GM21528 (cell line): Measurements from ENCODE around the gene SEPTIN6.
"Not testable (repeated sequence)": the region's sequence is repeated elsewhere in the genome, so short reads cannot be mapped to it uniquely, and the experiment has no call there.

Source experiments
- ATAC-seq: cut with Tn5 transposase; IDR thresholded peaks from one replicate; pipeline ENCODE4 v1.9.1; 2021; ENCODE audit warnings: mild to moderate bottlenecking, moderate library complexity; ENCODE audit not compliant: unreplicated experiment, low FRiP score

SEPTIN6 gene

DNA sequence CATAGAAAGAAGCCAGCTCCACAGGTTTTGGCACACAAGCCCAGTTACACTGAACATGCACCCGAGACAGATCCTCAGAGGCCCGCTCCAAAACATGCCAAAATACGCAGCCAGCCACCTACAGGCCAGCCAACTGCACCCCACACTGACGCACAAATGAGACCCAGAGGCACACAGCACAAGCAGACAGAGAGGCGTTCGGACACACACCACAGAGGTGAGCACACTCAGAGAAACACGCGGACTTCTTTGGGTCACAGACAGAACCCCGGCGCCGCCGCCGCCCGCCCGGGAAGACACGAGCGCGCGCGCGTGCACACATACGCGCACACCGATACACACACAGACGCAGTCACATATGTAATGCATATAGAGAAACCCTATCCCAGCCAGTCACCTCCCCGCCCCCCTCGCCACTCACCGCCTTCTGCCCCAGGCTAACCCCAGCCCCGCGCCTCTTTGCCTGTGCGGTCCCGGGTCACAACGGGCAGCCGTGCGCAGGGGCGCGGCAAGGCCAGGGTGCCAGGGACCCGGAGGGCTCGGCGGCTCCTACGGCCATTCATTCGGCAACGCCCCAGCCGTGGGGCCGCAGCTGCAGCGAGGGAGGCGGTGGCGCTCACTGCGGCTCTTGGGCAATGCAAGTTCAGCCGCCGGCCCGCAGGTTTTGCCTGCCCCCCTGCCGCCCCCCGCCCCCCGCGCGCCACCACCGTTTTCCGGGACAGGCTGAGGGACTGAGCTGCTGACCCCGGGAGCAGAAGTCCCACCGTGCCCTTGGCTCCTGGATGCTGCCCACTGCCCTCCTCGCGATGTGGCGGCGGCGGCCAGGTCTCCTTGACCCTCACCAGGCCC is 553 bp downstream of the SEPTIN6 start:
- no peak for ATAC-seq

- ATAC-seq, result no peak
Observed at GRCh38 chrX:119690921-119691716, 1.8 kb downstream of the SEPTIN6 start.

DNA sequence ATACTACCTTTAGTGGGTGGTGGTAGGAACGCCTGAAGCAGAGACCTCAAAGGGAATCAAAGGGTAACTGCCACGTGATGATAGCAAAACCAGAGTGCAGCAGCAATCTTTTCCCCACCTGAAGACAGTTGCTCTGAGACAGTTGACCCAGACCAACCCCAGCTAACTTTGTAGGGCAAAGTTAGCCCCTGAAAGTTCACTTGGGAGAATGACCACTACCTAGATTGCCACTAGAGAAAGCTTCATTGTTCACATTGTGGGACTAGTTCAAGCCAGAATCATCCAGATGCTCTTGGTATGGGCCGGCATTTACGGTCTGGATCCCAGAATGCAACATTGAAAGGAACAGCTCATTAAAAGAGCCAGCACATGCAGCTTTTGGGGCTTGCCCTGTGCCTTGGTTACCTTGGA is 4.1 kb downstream of the SEPTIN6 start:
- ATAC-seq, result no peak

DNA sequence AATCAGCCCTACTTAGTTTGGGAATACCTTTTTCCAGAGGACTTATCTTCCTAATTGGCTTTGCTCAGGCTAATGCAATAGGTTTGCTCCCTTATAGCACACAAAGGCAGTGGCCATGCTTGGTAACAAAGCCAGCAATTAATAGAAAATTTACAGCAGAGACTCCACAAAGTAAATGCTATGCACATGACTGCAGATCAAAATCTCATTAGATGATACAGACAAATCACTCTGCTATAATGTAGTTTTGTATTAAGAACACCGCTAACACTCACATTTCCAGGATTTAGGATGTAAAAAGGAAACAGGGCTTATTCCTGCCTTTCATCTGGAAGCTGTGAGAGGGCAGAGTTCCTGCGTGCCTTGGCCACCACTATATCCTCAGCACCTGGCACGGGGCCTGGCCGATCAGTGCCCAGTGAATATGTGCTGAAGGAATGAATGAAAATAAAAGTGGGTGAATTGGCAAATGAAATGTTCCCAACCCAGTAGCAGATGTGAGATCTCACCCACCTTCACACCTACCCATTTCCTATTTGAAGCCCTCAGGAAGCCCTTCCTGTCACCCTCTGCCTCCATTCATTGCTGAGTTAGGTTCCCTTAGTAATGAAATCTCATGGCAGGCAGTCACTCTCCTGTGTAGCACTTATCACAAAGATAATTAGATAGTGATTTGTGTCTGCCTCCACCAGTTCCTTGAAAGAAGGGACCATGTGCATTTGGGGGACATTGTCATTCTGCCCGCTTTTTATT is 5.1 kb downstream of the SEPTIN6 start:
- ATAC-seq, result no peak

DNA sequence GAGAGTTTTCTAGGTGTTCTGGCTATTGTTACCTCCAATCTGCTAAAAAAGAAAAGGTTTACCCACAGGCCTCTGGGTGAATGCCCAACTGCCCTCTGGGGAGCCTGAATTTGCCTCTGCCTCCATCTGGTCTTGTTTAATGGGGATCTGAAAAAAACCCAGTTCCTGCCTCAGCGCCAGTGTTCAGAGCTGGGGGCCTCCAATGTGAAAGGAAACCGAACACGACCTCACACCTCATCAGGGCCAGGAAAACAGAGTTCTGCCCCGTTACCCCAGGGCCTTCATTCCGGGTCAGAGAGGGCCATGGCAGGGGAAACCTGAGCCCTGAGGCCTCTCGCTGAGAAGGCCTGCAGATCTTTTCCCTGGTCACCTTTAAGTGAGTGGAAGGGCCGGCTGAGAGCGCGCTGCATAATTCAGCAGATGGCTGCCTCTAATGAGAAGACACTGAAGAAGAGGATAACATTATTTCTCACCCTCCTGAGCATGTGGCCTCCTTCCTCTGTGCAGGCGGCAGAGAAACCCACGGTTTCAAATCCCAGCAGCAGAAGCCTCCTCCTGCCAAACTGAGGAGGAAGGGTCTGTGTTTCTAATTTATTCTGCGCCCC is 6.8 kb downstream of the SEPTIN6 start:
- ATAC-seq, result peak; percentile 31

DNA sequence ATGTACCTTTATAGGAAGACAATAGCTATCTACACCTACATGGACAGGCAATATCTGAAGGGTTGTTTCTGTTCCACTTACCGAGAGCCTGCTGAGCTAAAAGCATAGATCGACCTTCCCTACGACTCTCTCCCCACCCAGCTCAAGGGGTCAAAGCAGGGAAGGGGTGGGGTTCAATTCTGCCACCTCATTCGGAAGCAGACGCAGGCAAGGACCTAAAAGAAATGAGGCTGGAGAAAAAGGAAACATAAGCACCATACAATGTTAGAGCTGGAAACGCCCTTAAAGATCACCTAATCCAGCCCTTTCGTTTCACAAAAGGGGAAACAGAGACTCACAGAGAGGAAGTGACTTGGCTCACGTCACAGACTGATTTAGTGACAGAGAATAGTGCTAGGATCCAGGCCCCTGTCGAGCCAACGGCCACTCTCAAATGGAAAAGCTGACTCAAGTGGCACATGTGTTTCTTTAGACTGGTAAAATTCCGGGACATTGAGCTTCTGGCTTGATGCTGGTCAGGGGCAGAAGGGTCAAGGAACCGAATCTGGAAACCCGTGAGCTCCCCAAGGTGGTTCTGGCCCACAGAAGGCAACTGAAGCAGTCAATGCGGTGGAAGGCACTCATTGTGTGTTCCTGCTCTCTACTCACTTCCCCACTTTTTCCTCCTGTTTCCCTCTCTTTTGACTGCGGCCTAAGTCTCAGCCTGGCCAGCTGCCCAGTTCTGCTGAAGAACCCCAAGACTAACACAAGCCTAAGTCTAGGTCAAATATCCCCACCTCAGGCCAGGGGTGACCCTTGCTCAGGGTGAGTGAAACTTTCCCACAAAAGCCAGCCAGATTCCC is 7.5 kb downstream of the SEPTIN6 start:
- peak; percentile 44 for ATAC-seq

DNA sequence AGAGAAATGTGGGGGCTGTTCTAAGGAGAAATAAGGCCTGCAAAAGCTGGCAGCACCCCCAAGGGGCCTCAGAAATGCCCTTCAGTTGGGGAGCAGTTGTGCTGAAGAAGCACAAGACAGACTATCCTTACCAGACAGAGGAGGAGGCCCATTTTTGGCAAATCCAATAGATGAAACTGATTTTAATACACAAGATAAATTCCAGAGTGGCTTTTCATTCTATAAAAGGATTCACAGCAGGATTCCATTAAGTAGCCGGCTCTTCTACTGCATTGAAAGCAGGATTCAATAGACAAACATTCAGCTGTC is 8.1 kb downstream of the SEPTIN6 start:
- ATAC-seq, result no peak

- ATAC-seq, result not testable (repeated sequence)
Observed at GRCh38 chrX:119684312-119684711, 8.7 kb downstream of the SEPTIN6 start.

- ATAC-seq, result peak; percentile 38
Observed at GRCh38 chrX:119682019-119682989, 10.7 kb downstream of the SEPTIN6 start.

DNA sequence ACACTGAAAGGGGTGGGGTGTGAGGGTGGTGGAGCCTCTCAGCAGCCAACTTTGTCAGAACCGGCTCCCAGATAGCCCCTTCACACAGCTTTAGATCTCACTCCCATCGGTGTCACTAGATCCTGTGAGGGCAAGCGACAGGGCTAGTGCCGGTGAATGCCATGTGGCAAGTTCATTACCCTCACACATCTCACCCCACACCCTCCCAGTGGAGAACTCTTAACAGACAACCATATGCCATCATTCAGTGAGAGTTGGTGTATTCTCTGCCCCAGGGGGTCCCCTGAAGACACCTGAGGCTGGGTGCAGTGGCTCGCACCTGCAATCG is 15.3 kb downstream of the SEPTIN6 start:
- ATAC-seq, result no peak

DNA sequence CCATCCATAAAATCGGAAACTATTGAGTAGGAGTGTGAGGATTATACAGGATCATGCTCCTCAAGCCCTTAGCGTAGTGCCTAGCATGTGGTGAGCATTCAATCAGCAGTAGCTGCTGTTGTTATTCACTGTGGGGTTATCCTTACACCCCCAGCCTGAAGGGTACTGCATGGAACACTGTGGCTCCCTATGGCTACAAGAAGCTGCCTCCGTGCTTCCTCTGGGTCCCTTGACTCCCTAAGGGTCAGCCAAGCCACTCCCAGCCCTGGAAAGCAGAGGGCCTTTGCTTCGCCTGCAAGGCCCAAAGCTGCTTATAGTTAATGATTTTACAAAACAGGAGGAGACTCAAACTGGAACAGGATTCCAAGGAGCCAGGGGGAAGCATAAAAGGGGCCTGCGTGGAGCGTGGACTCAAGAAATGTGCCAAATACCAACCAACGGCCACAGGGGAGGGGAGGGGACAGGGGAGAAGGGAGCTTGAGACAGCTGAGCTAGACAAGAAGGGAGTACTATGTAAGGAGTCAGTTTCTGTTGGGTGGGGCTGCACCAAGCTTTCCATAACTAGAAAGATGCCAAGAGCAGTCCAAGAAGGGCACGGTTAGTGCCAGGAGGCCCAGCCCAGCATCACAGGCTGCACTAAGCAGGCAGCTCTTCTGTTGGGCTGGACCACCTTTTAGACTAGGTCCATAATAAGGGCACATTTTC is 15.9 kb downstream of the SEPTIN6 start:
- no peak for ATAC-seq

GRCh38 chrX:119673336-119673735 is 19.6 kb downstream of the SEPTIN6 start:
- no peak for ATAC-seq

- no peak for ATAC-seq
Observed at GRCh38 chrX:119672426-119672825, 20.5 kb downstream of the SEPTIN6 start.

DNA sequence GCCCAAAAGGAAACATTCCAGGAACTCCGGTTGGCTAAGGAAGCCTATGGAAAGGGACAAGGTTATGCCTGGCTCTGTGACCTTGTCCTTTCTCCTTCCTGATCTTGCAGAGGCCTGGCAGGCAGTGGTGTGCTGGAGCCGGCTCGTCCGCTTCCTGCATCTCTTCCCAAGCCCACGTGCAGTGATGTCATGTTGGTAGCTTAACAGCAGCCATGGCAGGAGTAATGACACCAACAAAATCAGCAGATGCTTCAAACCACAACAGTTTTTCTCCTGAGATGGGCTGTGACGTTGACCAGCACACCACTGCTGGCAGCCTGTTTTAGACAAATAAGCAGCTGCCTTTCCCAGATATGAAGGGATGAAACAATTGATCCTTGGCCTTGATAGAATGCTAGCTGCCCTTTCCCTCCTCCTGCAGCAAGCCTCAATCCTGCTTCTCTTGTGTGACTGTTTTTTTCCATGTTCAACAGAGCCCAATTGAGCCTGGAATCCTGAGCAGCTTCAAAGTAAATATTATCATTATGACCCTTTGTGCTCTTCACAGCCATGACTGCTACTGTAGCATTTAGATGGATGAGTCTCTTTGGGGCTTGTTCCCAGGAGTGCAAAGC is 23.4 kb downstream of the SEPTIN6 start:
- no peak for ATAC-seq

DNA sequence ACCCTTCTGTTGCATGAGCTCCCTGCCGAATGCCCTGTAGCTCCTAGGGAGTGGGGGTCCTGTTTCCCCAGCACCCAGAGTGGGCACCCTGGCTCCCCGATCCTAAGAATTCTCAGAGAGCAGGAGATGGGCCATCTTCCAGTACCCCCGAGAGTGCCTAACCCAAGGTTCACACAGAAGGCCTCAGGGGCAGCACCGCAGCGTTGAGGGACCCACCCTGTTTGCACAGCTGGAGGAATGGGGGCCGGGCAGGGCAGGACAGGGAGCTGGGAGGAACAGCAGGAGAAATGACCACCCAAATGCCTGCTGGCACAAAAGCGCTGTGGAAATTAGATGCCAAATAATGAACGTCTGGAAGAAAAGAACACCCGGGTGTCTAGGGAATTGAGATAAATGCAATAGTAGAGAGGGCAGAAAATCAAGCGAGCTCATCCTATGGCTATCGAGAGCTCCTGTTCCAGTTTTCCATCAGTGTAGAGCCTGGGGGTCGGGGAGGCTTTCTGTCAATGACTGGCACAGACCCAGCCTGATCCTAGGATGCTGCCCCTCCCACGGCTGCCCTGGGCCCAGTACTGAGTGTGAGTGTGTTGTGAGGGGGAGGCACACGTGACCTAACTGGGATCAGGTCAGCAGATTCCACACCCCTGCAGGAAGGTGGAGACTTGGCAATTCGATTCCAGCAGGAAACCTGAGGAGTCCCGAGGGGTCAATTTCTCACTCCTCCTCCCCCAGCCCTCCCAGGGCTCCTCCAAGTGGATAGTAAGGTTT is 25.7 kb downstream of the SEPTIN6 start:
- no peak for ATAC-seq

DNA sequence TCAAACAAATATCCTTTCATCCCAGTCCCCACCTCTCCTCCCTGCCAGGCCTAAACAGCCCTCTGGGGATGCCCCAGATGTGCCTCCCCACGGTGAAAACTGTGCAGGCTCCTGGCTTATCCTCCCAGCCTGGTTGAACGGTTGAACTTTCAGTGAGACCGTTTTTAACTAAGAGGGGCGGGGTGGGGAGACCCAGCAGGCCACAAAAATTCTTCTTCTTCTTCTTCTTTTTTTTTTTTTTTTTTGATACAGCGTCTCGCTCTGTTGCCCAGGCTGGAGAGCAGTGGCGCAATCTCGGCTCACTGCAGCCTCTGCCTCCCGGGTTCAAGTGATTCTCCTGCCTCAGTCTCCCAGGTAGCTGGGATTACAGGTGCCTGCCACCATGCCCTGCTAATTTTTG is 28.1 kb downstream of the SEPTIN6 start:
- not testable (repeated sequence) for ATAC-seq

DNA sequence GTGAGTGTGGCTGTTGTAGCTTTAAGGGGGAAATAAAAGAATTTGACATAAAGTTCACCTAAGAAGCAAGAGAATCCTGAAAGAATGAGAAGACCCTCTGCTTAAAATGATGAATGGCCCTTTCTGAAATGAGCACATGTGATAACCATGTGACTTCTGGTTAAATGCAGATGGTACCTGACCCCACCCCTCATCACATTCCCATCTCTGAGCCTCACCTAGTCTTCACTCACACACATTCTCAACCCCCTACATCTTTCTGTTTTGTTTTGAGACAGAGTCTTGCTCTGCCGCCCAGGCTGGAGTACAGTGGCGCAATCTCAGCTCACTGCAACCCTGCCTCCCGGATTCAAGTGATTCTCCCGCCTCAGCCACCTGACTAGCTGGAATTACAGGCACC is 31.5 kb downstream of the SEPTIN6 start:
- no peak for ATAC-seq
